ENCODE results near the gene RGL4. TPM values are rescaled to one million over a fixed set of nuclear protein-coding genes. Genes with fewer than 3 reads are reported as not detected.

Gene RGL4
- total RNA-seq, 2 donors from 2014 or later: 0.44 TPM; not detected in 1

- DNase-seq: no peak
- intact Hi-C loops (cut with DNase I): no loop called here
- ATAC-seq: no peak
These were observed 4.9 kb downstream of the RGL4 start for GRCh38 chr22:23695571-23696325.

- ATAC-seq: peak; percentile 45 to 90
- intact Hi-C loops (cut with DNase I): no loop called here
- DNase-seq: no peak
These were observed 5.6 kb downstream of the RGL4 start for GRCh38 chr22:23696326-23696851.

GRCh38 chr22:23697031-23697970 is 6.5 kb downstream of the RGL4 start:
- intact Hi-C loops (cut with DNase I): no loop called here
- ATAC-seq (no peak), DNase-seq (no peak)

GRCh38 chr22:23698094-23698493 is 7.3 kb downstream of the RGL4 start:
- ATAC-seq: no peak
- intact Hi-C loops (cut with DNase I): no loop called here
- DNase-seq: no peak

- DNase-seq (no peak), ATAC-seq (no peak)
- intact Hi-C loops (cut with DNase I): no loop called here
These were observed 7.9 kb downstream of the RGL4 start for GRCh38 chr22:23698673-23699235.

- intact Hi-C loops (cut with DNase I): no loop called here
- ATAC-seq: no peak
- no peak for DNase-seq
These were observed 9.9 kb downstream of the RGL4 start for GRCh38 chr22:23700706-23701105.

GRCh38 chr22:23704062-23704461 is 13.2 kb downstream of the RGL4 start:
- intact Hi-C loops (cut with DNase I): no loop called here
- DNase-seq (no peak), ATAC-seq (no peak)

GRCh38 chr22:23704829-23705228 is 14.0 kb downstream of the RGL4 start:
- ATAC-seq (no peak), DNase-seq (no peak)
- intact Hi-C loops (cut with DNase I): no loop called here

GRCh38 chr22:23705358-23705757 is 14.5 kb downstream of the RGL4 start:
- intact Hi-C loops (cut with DNase I): no loop called here
- ATAC-seq (no peak), DNase-seq (no peak)

GRCh38 chr22:23708270-23708669 is 17.5 kb downstream of the RGL4 start:
- intact Hi-C loops (cut with DNase I): no loop called here
- ATAC-seq (no peak), DNase-seq (no peak)

GRCh38 chr22:23709107-23709506 is 18.3 kb downstream of the RGL4 start:
- ATAC-seq: no peak
- intact Hi-C loops (cut with DNase I): no loop called here
- DNase-seq: no peak

- intact Hi-C loops (cut with DNase I): no loop called here
- ATAC-seq: no peak
- DNase-seq: no peak
These were observed 21.4 kb downstream of the RGL4 start for GRCh38 chr22:23712256-23712655.

- intact Hi-C loops (cut with DNase I): no loop called here
- DNase-seq (no peak), ATAC-seq (no peak)
These were observed 23.1 kb downstream of the RGL4 start for GRCh38 chr22:23713696-23714595.

- DNase-seq: no peak
- no peak for ATAC-seq
- intact Hi-C loops (cut with DNase I): no loop called here
These were observed 24.1 kb downstream of the RGL4 start for GRCh38 chr22:23714596-23715578.

GRCh38 chr22:23715806-23716375 is 25.1 kb downstream of the RGL4 start:
- ATAC-seq (peak in 1 of 2 donors; percentile 12), DNase-seq (no peak)
- intact Hi-C loops (cut with DNase I): no loop called here

GRCh38 chr22:23716811-23717801 is 26.3 kb downstream of the RGL4 start:
- ATAC-seq (peak; percentile 97 to 98), DNase-seq (peak; percentile 88)
- intact Hi-C loops (cut with DNase I): no loop called here
